Measurements from ENCODE around the gene LTB4R.
"Not testable (repeated sequence)": the region's sequence is repeated elsewhere in the genome, so short reads cannot be mapped to it uniquely, and the experiment has no call there.

The LTB4R gene

GRCh38 chr14:24323341-24323740 is 12.0 kb downstream of the LTB4R start:
- DNase-seq (ENCODE audit: low read depth) = no peak

DNA sequence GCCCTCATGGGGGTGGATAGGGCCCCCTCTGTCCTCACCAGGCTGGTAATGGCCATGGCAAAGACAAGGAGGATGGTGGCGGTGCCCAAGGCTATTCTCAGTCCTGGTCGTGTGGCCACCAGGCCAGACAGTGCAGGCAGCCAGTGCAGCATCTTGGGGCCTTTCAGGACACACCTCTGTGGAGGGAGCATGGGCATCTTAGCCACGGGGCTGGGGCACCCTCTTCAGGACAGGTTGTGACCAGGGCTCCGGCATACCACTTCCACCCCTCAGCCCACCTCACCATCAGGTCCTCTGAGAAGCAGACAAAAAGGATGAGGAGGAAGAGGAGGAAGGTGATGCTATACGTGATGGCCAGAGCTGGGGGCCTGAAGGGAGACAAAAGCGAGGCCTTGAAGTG is 12.7 kb downstream of the LTB4R start:
- DNase-seq (ENCODE audit: low read depth) = no peak

DNA sequence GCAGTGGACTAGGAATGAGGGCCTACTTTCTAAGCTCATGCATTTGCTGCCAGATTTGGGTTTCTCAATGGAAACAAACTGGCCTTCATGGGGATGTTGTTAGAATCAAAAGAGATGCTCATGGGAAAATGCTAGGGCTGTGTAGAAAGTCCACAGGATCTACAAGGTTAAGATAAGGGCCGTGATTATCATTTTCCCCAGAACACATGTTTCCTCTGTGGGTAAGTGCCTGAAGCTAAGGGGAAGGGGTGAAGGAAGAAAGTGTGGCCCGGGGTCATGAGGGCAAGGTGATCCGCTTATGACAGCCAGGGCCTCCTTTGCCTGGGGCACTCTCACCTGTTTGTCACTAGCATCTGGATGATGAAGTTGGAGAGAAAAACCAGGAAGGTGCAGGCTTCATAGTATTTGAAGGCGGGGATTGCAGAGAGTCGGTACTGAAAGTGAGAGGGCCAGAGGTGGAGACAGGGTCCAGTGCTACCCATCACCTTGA is 13.8 kb downstream of the LTB4R start:
- no peak for DNase-seq (ENCODE audit: low read depth)

DNA sequence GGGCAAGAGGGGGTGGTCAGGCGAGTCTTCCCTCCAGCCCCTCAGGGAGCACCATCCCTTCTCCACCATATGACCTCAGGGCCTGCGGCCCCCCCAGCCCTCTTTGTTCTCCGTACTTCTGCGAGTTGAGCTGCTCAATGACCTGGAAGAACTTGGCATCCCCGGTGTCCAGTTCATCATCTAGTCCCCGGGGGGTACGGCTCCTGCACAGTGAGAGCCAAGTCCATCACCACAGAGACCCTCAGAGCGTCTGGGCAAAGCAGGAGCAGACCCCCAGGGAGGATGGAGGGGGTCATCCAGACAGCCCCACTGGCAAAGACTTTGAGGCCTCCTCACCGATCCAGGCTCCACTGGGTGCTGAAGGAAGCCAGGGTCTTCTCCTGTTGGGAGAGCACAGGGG is 14.7 kb downstream of the LTB4R start:
- no peak for DNase-seq (ENCODE audit: low read depth)

GRCh38 chr14:24327303-24327702 is 16.0 kb downstream of the LTB4R start:
- DNase-seq (ENCODE audit: low read depth) = no peak

- DNase-seq (ENCODE audit: low read depth) = not testable (repeated sequence)
Measured at GRCh38 chr14:24327914-24328313, 16.6 kb downstream of the LTB4R start.

- no peak for DNase-seq (ENCODE audit: low read depth)
Measured at GRCh38 chr14:24329073-24329663, 17.9 kb downstream of the LTB4R start.

- peak; percentile 50 for DNase-seq (ENCODE audit: low read depth)
Measured at GRCh38 chr14:24329736-24330135, 18.4 kb downstream of the LTB4R start.

DNA sequence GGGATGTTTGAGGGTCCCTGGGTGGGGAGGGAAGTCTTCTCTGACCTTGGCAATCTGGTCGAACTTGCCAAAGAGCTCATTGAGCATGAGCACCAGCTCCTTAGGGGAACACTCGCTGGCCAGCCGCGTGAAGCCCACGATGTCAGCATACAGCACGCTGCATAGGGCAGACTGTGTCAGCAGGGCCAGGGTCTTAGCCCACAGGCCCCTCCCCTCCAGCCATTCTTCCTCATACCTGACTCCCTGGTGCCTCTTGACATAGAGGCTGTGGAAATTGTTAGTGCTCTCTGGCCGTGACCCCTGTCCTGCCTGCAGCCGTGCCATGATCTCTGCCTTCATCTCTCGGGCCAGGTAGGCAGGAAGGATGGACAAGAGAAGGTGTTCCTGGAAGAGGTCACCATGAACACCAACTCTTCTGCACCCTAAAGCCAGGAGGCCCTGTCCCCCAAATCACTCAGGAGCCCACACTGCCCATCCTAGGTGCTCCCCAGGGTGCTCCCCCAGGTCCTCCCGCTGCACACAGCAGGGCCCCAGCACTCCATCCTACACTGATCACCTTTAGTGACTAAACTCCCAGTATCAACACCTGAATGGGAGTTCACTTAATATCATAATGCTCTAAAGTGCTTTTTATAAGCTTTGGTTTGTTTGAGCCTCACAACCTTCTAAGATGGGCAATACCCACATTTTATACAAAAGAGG is 19.8 kb downstream of the LTB4R start:
- DNase-seq (ENCODE audit: low read depth) = no peak

- DNase-seq (ENCODE audit: low read depth) = no peak
Measured at GRCh38 chr14:24331731-24332267, 20.5 kb downstream of the LTB4R start.

- DNase-seq (ENCODE audit: low read depth) = peak; percentile 71
Measured at GRCh38 chr14:24332268-24332993, 21.1 kb downstream of the LTB4R start.

DNA sequence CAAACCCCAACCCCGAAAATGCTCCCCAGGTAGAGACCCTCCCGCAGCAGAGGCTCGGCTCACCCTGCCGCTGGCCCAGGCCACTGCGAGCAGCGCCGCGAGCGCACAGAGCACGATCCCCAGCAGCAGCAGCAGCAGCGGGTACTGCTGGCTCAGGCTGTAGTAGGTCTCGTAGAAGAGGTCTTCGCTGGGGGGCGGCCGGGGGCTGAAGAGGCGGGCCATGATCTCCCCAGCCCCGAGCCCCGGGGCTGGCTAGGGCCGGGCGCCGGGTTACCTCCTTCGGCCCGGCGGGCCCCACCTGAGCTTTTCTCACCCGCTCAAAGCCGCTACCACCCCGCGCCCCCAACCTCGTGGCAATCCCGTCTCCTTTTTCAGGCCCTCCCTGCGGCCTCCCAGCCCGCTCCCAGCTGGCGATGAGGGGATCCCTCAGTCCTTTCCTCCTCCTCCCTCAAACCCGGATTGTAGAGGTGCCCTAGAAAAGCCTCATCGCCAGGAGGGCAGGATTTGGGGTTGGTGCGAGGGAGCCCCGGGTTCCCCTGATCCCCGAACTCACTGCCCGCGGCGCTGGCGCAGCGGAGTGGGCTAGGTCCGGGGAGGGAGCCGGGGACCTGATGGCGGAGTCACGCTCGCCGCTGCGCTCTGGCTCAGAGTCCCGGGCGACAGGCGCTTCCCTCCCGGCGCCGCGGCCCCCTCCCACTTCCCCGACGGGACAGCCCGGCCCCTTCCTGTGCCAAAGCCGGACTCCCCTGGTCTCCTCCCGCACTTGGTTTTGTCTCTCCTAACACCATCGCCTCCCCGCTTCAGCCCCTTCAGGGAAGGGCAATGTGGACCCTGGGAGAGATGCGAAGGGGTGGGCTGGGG is 23.4 kb downstream of the LTB4R start, which contains the start of gene ADCY4:
ADCY4 (minus strand) TSS at position 641 of the 861 bp plus-strand sequence; CDS start at position 222, 419 bp downstream.
- DNase-seq (ENCODE audit: low read depth) = no peak

DNA sequence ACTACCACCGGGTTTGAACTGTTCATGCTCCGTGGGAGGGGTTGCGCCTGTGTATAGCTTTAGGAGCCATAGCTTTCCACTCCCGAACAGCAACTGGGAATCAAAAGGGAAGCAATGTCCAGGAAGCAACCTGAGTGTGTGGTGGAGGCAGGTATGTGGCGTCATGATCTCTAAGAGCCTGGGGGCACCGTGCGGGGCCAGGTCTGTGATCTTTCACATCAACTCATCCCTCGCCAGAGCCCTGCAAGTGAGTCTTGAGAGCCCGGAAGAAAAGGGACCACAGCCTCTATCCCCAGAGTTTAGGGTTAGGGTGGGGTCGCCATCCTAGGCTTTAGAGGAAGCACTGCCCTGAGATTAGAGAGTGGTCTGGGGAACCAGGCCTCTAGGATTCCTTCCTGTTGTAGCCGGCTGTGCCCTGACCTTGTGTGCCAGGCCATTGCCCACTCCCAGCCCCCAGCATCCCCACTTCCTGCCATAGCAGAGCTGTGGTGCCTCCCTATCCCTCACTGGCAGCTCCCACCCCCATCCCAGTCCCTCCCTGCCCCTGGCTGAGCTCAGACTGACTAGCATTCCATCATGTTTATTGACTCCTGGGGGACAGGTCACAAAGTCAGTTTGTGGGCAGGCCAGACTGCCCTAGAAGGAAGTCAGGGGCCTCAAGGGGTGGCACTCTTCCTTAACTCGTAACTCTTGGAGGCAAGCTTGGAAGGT is 24.3 kb downstream of the LTB4R start:
- no peak for DNase-seq (ENCODE audit: low read depth)

DNA sequence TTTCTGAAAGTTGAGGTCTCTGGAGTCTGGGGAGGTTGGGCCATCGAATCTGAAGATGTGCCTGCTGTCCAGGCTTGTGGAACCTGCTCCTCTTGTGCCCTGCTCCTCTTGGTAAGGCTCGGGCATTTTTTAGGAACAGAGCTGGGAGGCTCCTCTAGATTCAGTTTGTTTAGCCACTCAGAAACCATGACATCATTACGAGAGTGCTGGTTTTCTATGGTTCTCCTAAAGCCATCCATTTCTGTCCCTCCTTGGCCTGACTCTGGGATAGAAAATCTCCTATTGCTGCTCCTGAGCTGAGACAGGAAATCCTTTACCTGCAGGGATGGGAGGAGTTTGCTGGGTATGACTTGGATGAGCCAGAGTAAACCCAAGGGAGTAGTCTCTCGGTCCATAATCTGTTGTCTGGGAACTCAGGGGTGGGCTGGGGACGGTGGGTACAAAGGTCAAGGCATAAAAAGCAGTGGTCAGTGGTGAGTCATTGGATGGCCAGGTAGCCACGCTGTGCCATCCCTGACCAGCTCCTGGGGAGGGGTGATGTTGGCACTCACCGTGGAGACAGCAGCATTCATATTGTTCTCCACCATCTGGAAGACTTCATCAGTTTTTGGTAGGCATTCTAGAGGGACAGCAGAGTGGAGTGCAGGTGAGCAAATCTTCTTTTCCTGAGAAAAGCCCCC is 26.0 kb downstream of the LTB4R start:
- no peak for DNase-seq (ENCODE audit: low read depth)

DNA sequence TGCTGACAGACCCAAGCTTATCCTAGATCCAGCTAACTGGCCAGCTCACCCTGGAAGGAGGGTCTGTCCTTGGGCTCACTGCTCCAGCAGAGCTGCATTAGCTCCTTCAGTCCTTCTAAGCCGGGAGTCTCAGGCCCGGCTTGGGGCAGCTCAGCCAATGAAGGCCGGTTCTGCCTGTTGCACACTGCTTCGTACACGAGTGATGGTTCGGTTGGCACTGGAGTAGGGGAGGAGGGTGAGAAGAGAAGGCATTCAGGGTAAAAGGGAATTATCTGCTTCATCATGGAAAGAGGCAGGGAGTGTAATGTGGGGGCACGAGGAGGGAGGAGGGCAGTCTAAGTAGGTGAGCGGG is 26.5 kb downstream of the LTB4R start:
- DNase-seq (ENCODE audit: low read depth) = no peak

DNA sequence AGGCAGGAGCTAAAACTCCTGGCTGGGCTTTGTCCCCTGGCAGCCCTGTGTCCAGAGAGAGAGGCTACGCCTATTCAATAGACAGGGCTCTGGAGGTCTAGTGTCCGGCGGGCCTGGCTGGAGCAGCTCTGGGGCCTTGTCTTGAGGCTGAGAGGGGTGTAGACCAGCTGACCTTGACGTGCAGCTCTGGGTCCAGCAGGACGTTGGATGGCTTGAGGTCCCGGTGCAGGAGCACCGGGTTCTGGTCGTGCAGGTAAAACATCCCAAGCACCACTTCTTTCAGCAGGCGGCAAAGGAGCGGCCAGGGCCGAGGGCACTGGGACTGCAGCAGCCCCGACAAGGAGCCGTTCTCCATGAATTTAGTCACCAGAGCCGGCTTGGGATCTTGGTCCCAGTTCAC is 27.5 kb downstream of the LTB4R start:
- no peak for DNase-seq (ENCODE audit: low read depth)

- peak; percentile 52 for DNase-seq (ENCODE audit: low read depth)
Measured at GRCh38 chr14:24339284-24340151, 28.2 kb downstream of the LTB4R start, which contains the start of gene RIPK3. RIPK3 (minus strand) TSS chr14:24339991; CDS start chr14:24339826, 165 bp downstream.

GRCh38 chr14:24340606-24341005 is 29.3 kb downstream of the LTB4R start:
- DNase-seq (ENCODE audit: low read depth) = no peak

DNA sequence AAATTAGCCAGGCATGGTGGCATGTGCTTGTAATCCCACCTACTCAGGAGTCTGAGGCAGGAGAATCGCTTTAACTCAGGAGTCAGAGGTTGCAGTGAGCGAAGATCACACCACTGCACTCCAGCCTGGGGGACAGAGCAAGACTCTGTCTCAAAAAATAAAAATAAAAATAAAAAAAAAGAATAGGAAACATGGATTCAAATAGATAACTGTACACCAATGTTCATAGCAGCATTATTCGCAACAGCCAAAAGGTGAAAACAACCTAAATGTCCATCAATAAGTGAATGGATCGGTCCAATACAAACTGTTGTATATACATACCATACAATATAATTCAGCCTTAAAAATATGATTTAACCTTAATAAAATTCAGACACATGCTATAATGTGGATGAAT is 31.6 kb downstream of the LTB4R start:
- DNase-seq (ENCODE audit: low read depth) = no peak

Measured in stimulated activated CD8-positive, alpha-beta memory T cell treated with anti-CD3 and anti-CD28 coated beads, Interleukin-12 subunit alpha, Interleukin-12 subunit beta, amount 100 ng/mL, for 1 hour (primary cell).